ENCODE measurements around the gene TUT7. TPM values are rescaled to one million over a fixed set of nuclear protein-coding genes. Genes with fewer than 3 reads are reported as not detected.
"Not testable (repeated sequence)": the region's sequence is repeated elsewhere in the genome, so short reads cannot be mapped to it uniquely, and the experiment has no call there.

Gene TUT7
- polyA plus RNA-seq, 1 donor from 2014 or later, result 21.0 TPM

DNA sequence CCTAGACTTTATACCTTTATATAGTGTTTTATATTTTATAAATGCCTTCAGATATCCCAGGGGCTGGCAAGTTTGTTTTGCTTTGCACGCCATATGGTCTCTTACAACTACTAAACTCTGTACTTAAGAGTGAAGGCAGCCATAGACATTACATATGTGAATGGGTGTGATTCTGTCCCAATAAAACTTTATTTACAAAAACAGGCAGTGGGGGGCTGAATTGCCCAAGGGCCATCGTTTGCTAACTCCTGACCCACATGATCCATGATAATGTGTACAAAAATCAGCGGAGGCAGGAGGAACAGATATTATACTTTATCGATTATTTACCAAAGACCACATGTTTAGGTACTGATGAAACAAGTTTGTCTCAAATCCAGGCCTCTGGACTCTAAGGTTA is 36.0 kb downstream of the TUT7 start (continued):
- TF ChIP-seq, protein P1, sequence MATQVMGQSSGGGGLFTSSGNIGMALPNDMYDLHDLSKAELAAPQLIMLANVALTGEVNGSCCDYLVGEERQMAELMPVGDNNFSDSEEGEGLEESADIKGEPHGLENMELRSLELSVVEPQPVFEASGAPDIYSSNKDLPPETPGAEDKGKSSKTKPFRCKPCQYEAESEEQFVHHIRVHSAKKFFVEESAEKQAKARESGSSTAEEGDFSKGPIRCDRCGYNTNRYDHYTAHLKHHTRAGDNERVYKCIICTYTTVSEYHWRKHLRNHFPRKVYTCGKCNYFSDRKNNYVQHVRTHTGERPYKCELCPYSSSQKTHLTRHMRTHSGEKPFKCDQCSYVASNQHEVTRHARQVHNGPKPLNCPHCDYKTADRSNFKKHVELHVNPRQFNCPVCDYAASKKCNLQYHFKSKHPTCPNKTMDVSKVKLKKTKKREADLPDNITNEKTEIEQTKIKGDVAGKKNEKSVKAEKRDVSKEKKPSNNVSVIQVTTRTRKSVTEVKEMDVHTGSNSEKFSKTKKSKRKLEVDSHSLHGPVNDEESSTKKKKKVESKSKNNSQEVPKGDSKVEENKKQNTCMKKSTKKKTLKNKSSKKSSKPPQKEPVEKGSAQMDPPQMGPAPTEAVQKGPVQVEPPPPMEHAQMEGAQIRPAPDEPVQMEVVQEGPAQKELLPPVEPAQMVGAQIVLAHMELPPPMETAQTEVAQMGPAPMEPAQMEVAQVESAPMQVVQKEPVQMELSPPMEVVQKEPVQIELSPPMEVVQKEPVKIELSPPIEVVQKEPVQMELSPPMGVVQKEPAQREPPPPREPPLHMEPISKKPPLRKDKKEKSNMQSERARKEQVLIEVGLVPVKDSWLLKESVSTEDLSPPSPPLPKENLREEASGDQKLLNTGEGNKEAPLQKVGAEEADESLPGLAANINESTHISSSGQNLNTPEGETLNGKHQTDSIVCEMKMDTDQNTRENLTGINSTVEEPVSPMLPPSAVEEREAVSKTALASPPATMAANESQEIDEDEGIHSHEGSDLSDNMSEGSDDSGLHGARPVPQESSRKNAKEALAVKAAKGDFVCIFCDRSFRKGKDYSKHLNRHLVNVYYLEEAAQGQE (IDR thresholded peaks at IDR 0.05; ENCODE audit: borderline replicate concordance), result no peak

DNA sequence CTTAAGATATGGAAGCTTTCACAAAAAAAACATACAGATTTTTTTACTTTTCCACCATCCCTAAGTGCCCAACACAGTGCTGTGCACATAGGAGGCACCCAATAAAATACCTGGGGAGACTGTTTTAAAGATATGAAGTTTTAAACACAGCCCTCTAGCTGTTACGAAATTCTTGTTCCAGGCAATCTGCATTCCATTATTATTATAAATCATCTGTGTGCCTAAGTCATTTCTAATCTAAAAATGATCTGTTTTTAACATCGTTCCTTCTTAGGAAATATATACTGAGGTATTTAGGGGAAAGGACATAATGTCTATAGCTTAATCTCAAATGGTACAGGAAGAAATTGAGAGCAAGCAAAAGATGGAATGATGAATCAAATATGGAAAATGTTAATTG is 39.1 kb downstream of the TUT7 start:
- peaks cover 19% of the 10 kb centered on the region for H3K36me3 ChIP-seq (ENCODE audit: insufficient read depth, low read length)
- H3K9ac ChIP-seq (ENCODE audit: low read length), result no peak overlapping the region
- H3K27me3 ChIP-seq (ENCODE audit: insufficient read depth, low read depth, low read length), result no peaks in the 10 kb centered on the region
- H4K20me1 ChIP-seq (ENCODE audit: insufficient read depth), result no peaks in the 10 kb centered on the region
- H3K4me3 ChIP-seq (ENCODE audit: low read length), result no peak overlapping the region
- H3K79me2 ChIP-seq (replicated peaks; ENCODE audit: insufficient read depth, low read length), result no peaks in the 10 kb centered on the region
- no peak overlapping the region for H2AFZ ChIP-seq (ENCODE audit: low read depth, low read length)
- no peaks in the 10 kb centered on the region for H3K9me3 ChIP-seq (ENCODE audit: low read length)
- H3F3A ChIP-seq (ENCODE audit: insufficient read depth, low read length, poor library complexity, severe bottlenecking), result no peaks in the 10 kb centered on the region
- no peak for TF ChIP-seq CTCF (IDR thresholded peaks at IDR 0.05; ENCODE audit: poor library complexity, severe bottlenecking)
- no peak for TF ChIP-seq EP300 (conservative IDR thresholded peaks at IDR 0.05; ENCODE audit: poor library complexity, severe bottlenecking)
- TF ChIP-seq MXI1 (conservative IDR thresholded peaks at IDR 0.05; ENCODE audit: poor library complexity, severe bottlenecking), result no peak
- no peak for TF ChIP-seq RAD21 (conservative IDR thresholded peaks at IDR 0.05)
- TF ChIP-seq, protein P1 (IDR thresholded peaks at IDR 0.05; ENCODE audit: borderline replicate concordance), result no peak
- TF ChIP-seq POLR2AphosphoS5 (IDR thresholded peaks at IDR 0.05), result no peak
- no peak for TF ChIP-seq SMC3 (conservative IDR thresholded peaks at IDR 0.05; ENCODE audit: poor library complexity)
- no peak for TF ChIP-seq TAF1 (IDR thresholded peaks at IDR 0.05; ENCODE audit: low read depth)
- no peak for TF ChIP-seq EZH2 (IDR thresholded peaks at IDR 0.05; ENCODE audit: borderline replicate concordance, insufficient read depth, low read length, poor library complexity, severe bottlenecking)
- no peaks in the 10 kb centered on the region for H3K9me2 ChIP-seq (ENCODE audit: insufficient read depth, low read length)
- H3K4me2 ChIP-seq (ENCODE audit: low read length), result no peak overlapping the region
- no peak overlapping the region for H3K27ac ChIP-seq (ENCODE audit: low read length)

DNA sequence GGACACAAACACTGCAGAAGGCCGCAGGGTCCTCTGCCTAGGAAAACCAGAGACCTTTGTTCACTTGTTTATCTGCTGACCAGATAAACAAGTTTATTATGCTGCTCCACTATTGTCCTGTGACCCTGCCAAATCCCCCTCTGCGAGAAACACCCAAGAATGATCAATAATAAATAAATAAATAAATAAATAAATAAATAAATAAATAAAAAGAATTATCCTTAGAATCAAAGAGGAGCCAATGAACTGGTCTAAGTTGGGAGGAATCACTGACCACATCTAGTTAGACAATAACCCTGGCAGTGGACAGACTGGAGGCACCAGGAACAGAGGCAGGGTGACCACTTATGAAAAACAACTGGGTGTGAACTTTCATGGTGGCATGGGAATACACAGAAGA is 41.3 kb downstream of the TUT7 start:
- not testable (repeated sequence) for H3K27me3 ChIP-seq (ENCODE audit: insufficient read depth, low read depth, low read length); H3K4me3 ChIP-seq (ENCODE audit: low read length); H3F3A ChIP-seq (ENCODE audit: insufficient read depth, low read length, poor library complexity, severe bottlenecking); H3K27ac ChIP-seq (ENCODE audit: low read length); H3K9me3 ChIP-seq (ENCODE audit: low read length); H4K20me1 ChIP-seq (ENCODE audit: insufficient read depth); H3K4me2 ChIP-seq (ENCODE audit: low read length); H3K9ac ChIP-seq (ENCODE audit: low read length); H3K79me2 ChIP-seq (replicated peaks; ENCODE audit: insufficient read depth, low read length); H3K9me2 ChIP-seq (ENCODE audit: insufficient read depth, low read length); H2AFZ ChIP-seq (ENCODE audit: low read depth, low read length)
- H3K36me3 ChIP-seq (ENCODE audit: insufficient read depth, low read length), result peaks cover 19% of the 10 kb centered on the region
